A375 (cell line): Measurements from ENCODE around the gene CTRB2. TPM values are rescaled to one million over a fixed set of nuclear protein-coding genes. Genes with fewer than 3 reads are reported as not detected.

ENCODE experiments used
- total RNA-seq: library from RNA; depleted of rRNA; stranded (reverse); fragments of >200 nt; shearing (Covaris generic); gene quantifications from 2 replicates; pipeline ENCODE4 v1.2.3, GENCODE V29; 2014; rRNA removed

CTRB2 gene
- total RNA-seq: 0.26 TPM in 1 of 2 replicates, not detected in the other

DNA sequence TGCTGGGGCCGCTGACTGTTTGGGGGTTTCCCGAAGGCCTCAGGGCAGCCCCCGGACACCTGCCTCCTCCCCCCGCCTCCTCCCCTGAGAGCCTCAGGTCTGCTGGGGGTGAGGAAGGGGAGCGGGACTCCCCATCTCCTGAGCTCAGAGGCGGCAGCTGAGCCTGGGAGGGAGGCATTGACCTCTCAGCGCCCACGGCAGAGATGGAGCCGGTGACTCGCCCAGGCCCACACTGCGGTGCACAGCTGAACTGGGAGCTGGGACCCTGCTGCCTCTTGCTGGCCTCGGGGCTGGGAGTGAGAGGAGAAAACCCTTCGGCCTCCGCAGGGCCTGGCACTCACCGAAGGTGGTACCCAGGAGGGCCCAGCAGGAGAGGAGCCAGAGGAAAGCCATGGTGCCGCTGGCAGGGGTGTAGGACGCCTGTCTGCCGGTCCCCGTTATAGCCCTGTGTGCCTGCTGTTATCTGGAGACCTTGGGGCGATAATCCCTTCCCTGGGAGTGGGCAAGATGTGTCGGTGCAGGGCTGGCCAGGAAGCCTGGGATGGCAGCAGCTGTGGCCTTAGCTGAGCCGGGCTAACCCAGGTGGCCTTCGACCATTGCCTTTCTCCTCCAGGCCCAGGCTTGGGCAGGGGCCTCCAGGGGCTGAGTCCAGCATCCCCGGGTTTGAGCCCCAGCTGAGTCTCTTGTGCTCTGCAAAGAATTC lies at the start of gene CTRB2:
TSS of gene CTRB2 (minus strand) at position 413 of the 703 bp plus-strand sequence. CDS start at position 393, 20 bp downstream.

GRCh38 chr16:75251280-75252048 lies 44.5 kb upstream of the CTRB2 start, which contains the start of gene BCAR1:
Gene BCAR1 (minus strand): TSS chr16:75251624. CDS start chr16:75251482, 142 bp downstream.

DNA sequence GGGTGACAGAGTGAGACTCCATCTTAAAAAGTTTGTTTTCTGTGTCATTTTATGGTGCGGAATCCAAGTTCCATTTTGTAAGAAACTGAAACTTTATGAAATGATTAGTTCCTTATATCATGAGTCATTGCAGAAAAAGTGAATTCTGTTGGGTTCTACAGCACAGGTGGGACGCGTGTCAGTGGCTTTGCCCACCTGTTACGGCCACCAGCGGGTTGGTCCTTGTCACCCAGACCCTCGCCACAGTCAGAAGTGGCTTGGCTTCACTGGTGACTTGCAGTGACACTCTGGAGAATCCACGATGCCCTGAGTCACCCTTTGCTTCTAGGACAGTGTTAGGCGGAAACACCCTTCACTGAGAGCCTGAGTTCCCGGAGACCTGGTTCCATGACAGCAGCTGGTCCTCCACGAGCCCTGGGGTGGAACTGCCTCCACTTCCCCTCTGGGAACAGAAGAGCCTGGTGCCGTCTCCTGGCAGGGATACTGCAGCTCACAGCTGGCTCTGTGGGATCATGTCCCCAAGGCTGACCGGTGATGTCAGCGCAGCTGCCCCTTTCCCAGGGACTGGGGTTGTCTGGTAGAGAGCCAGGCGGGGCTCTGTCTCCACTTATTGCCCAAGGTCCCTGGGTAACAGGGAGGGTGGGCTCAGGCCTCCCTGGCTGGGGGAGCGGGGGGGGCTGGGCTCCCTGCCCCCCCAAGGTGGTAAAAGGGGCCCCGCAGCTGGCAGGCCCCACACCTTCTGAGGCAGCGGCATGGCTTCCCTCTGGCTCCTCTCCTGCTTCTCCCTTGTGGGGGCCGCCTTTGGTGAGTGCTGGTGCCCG lies 11.5 kb upstream of the CTRB2 start, which contains the start of gene CTRB1:
TSS of gene CTRB1 (plus strand) at position 733 of the 821 bp plus-strand sequence. CDS start at position 753, 20 bp downstream.

Other genes starting within 250 kb of the CTRB2 start
- 15.7 and 17.8 TPM in 2 replicates for gene WDR59, start 222.0 kb downstream of the CTRB2 start, total RNA-seq
- gene ZNRF1, start 208.1 kb downstream of the CTRB2 start, total RNA-seq: 27.6 and 36.6 TPM in 2 replicates
- gene LDHD, start 90.4 kb downstream of the CTRB2 start, total RNA-seq: 0.98 and 1.8 TPM in 2 replicates
- gene ZFP1, start 58.6 kb downstream of the CTRB2 start, total RNA-seq: 4.7 TPM in 2 replicates
- not detected in 2 replicates for gene CTRB1, start 11.8 kb upstream of the CTRB2 start, total RNA-seq
- 36.0 and 38.9 TPM in 2 replicates for gene BCAR1, start 44.5 kb upstream of the CTRB2 start, total RNA-seq
- gene CFDP1, start 226.3 kb upstream of the CTRB2 start, total RNA-seq: 54.0 and 63.1 TPM in 2 replicates